Mesenchymal stem cell (in vitro differentiated cells and primary cell): ENCODE data around the gene CREB1.

Experiments
- DNase-seq: peaks from one replicate; pipeline ENCODE4 v3.0.0-alpha.2; 2013
- H2AFZ ChIP-seq: one replicate; pipeline ENCODE4 v1.6.1; 2013; ENCODE audit warnings: low read depth, mild to moderate bottlenecking, control low read depth, inconsistent platforms, low read length, moderate library complexity
- H2AK5ac ChIP-seq: 2 replicates; pipeline ENCODE4 v1.6.1; 2013; ENCODE audit warnings: low read length, moderate library complexity, mild to moderate bottlenecking, inconsistent platforms; ENCODE audit not compliant: severe bottlenecking
- H2BK120ac ChIP-seq: one replicate; pipeline ENCODE4 v1.6.1; 2013; ENCODE audit warnings: low read depth, mild to moderate bottlenecking, inconsistent platforms, low read length, moderate library complexity
- H2BK12ac ChIP-seq, 2 experiments: one replicate each; pipeline ENCODE4 v1.6.1; 2013; ENCODE audit warnings: inconsistent platforms in 2 of 2, low read length in 2 of 2, mild to moderate bottlenecking in 2 of 2, moderate library complexity in 2 of 2, control low read depth in 1 of 2
- H2BK15ac ChIP-seq: one replicate; pipeline ENCODE4 v1.6.1; 2013; ENCODE audit warnings: mild to moderate bottlenecking, low read depth, inconsistent platforms; ENCODE audit not compliant: poor library complexity, severe bottlenecking
- H2BK5ac ChIP-seq: 2 replicates; pipeline ENCODE4 v1.6.1; 2013; ENCODE audit warnings: low read depth, mild to moderate bottlenecking, low read length, control low read depth, inconsistent platforms; ENCODE audit not compliant: poor library complexity, severe bottlenecking
- H3K14ac ChIP-seq, 2 experiments: one replicate each; pipeline ENCODE4 v1.6.1; 2013; ENCODE audit warnings: inconsistent platforms in 2 of 2, low read length in 2 of 2, control low read depth in 1 of 2, mild to moderate bottlenecking in 1 of 2, moderate library complexity in 1 of 2
- H3K18ac ChIP-seq, 2 experiments: one replicate each; pipeline ENCODE4 v1.6.1; 2013; ENCODE audit warnings: inconsistent platforms in 2 of 2, low read length in 2 of 2, control low read depth in 1 of 2, low read depth in 1 of 2, mild to moderate bottlenecking in 1 of 2
- H3K23ac ChIP-seq, 2 experiments: one replicate each; pipeline ENCODE4 v1.6.1; 2013; ENCODE audit warnings: inconsistent platforms in 2 of 2, low read length in 2 of 2, mild to moderate bottlenecking in 2 of 2, moderate library complexity in 2 of 2, control low read depth in 1 of 2
- H3K27ac ChIP-seq: 2 replicates; pipeline ENCODE4 v1.5.1; 2013; ENCODE audit warnings: mild to moderate bottlenecking, moderate library complexity, low read length, control low read depth, inconsistent platforms; ENCODE audit not compliant: poor library complexity, severe bottlenecking
- H3K27me3 ChIP-seq, 2 experiments: 2 replicates each; pipeline versions ENCODE4 v1.6.1 to v1.7.0; 2013; ENCODE audit warnings: low read length in 2 of 2, mild to moderate bottlenecking in 2 of 2, moderate library complexity in 2 of 2, control low read depth in 1 of 2, inconsistent platforms in 1 of 2; ENCODE audit not compliant: control insufficient read depth in 1 of 2, insufficient read depth in 1 of 2
- H3K36me3 ChIP-seq, 2 experiments: 2 replicates each; pipeline versions ENCODE4 v1.6.1 to v1.7.0; 2013; ENCODE audit warnings: low read length in 2 of 2, control low read depth in 1 of 2, inconsistent platforms in 1 of 2, low read depth in 1 of 2, mild to moderate bottlenecking in 1 of 2; ENCODE audit not compliant: insufficient read depth in 2 of 2, control insufficient read depth in 1 of 2
- H3K4ac ChIP-seq, 2 experiments: one replicate each; pipeline ENCODE4 v1.6.1; 2013; ENCODE audit warnings: inconsistent platforms in 2 of 2, low read length in 2 of 2, mild to moderate bottlenecking in 2 of 2, moderate library complexity in 2 of 2, control low read depth in 1 of 2, low read depth in 1 of 2
- H3K4me1 ChIP-seq: 2 replicates; pipeline ENCODE4 v1.6.1; 2013; ENCODE audit warnings: low read depth, low read length, control low read depth; ENCODE audit not compliant: control insufficient read depth, insufficient read depth
- H3K4me2 ChIP-seq: 2 replicates; pipeline ENCODE4 v1.6.1; 2013; ENCODE audit warnings: low read length, mild to moderate bottlenecking, inconsistent platforms; ENCODE audit not compliant: poor library complexity, severe bottlenecking
- H3K4me3 ChIP-seq, 2 experiments: 2 replicates each; pipeline versions ENCODE4 v1.5.1 to v1.7.0; 2013; ENCODE audit warnings: low read length in 2 of 2, mild to moderate bottlenecking in 2 of 2, control low read depth in 1 of 2, low read depth in 1 of 2; ENCODE audit not compliant: insufficient read depth in 1 of 2
- H3K79me1 ChIP-seq: replicated peaks from 2 replicates; pipeline ENCODE4 v1.6.1; 2013; ENCODE audit warnings: mild to moderate bottlenecking, control low read depth, low read length, inconsistent platforms; ENCODE audit not compliant: poor library complexity, severe bottlenecking
- H3K9ac ChIP-seq: 2 replicates; pipeline ENCODE4 v1.7.0; 2013; ENCODE audit warnings: mild to moderate bottlenecking, low read length, moderate library complexity
- H3K9me3 ChIP-seq: 2 replicates; pipeline ENCODE4 v1.7.0; 2013; ENCODE audit warnings: mild to moderate bottlenecking, low read length; ENCODE audit not compliant: control insufficient read depth
- H4K8ac ChIP-seq: one replicate; pipeline ENCODE4 v1.6.1; 2013; ENCODE audit warnings: inconsistent platforms, mild to moderate bottlenecking, low read length, moderate library complexity
- H4K91ac ChIP-seq: one replicate; pipeline ENCODE4 v1.6.1; 2013; ENCODE audit warnings: mild to moderate bottlenecking, low read length, inconsistent platforms
- WGBS: methylation state at CpG from one replicate; pipeline ENCODE4 v1.1.7; 2013; ENCODE audit warnings: mixed read lengths; 5-methylcytosine and 5-hydroxymethylcytosine counted together

The CREB1 gene

DNA sequence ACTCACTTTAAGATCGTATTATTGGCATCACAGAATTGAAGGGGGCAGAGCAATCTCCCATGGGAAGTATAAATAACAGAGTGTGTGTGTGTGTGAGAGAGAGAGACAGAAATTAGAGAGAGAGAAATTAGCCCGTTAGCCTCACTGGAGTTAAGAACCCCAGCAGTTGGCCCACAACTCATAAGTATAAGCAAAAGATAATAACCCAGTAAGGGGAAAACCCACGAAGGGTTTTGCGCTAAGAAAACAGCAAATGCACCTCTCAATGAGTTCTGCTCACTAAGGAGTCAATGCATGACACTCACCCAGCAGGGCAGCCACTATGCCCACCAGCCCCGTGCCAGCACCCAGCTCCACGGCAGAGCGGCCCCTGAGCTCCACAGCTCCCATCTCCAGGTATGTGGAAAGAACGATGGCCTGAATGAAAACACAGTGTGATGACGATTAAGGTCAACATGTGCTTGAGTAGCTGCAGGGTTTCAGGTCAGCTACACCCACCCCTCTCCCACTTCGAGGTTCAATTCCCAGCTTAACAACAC is 91.8 kb downstream of the CREB1 start:
- Histone ChIP-seq H3K4me3 (no peak overlapping the region), H3K36me3 (peaks cover 9 to 24% of the 10 kb centered on the region in 2 experiments), H2AFZ (no peak overlapping the region), H3K18ac (no peak overlapping the region), H3K4me1 (peaks cover 15% of the 10 kb centered on the region), H2BK12ac (no peak overlapping the region), H3K4me2 (no peak overlapping the region), H2BK15ac (no peak overlapping the region), H4K8ac (peak overlapping the region; percentile 82), H3K27me3 (no peaks in the 10 kb centered on the region), H3K9ac (no peak overlapping the region), H3K9me3 (no peaks in the 10 kb centered on the region), H2AK5ac (peak overlapping the region; percentile 39), H3K27ac (no peak overlapping the region), H2BK120ac (no peak overlapping the region), H3K79me1 (peaks cover 19% of the 10 kb centered on the region), H3K4ac (no peak overlapping the region), H3K23ac (no peak overlapping the region), H4K91ac (peak overlapping the region; percentile 18), H3K14ac (no peak overlapping the region), H2BK5ac (no peak overlapping the region)
- WGBS: over 99% methylated on average over 9 of the region's 10 CpGs
- no peak for DNase-seq

DNA sequence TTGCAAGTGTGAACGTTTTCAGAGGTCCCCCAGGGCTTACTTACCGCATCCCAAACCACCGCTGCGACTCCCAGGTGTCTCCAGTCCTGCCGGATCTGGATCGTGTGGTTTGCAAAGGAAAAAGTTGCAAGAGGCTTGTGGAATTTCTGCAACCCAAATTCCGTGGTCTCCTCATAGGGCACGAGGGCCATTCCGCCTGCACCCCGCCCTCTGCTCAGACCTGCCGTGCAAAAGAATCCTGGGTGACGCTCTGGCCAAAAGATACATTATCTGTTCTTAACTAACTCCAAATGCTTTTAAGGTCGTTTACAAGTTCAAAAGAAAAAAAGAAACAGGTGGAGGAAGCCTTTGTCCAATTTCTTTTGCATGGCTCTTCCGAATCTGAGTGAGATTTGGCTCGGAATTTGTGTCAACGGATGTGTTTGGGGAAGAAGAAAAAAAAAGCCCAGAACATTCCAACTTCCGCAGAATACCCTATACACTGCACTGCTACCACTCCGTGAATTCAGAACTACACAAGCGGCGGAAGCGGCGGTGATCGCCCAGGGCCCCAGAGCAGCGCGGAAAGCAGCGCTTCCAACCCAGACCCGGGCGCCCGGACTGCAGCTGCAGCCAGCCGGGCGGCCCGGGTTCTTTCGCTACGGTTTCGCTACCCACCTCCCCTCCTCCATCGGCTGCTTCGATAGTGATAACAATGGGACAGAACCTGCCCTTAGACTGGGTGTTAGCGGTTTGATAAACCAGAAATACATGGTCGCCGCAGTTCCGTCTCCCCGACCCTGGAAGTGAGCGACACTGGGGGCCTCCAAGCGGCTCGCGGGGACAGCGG is 94.6 kb downstream of the CREB1 start:
- Histone ChIP-seq H3K9me3 (no peaks in the 10 kb centered on the region), H2BK120ac (peak overlapping the region; percentile 90)

DNA sequence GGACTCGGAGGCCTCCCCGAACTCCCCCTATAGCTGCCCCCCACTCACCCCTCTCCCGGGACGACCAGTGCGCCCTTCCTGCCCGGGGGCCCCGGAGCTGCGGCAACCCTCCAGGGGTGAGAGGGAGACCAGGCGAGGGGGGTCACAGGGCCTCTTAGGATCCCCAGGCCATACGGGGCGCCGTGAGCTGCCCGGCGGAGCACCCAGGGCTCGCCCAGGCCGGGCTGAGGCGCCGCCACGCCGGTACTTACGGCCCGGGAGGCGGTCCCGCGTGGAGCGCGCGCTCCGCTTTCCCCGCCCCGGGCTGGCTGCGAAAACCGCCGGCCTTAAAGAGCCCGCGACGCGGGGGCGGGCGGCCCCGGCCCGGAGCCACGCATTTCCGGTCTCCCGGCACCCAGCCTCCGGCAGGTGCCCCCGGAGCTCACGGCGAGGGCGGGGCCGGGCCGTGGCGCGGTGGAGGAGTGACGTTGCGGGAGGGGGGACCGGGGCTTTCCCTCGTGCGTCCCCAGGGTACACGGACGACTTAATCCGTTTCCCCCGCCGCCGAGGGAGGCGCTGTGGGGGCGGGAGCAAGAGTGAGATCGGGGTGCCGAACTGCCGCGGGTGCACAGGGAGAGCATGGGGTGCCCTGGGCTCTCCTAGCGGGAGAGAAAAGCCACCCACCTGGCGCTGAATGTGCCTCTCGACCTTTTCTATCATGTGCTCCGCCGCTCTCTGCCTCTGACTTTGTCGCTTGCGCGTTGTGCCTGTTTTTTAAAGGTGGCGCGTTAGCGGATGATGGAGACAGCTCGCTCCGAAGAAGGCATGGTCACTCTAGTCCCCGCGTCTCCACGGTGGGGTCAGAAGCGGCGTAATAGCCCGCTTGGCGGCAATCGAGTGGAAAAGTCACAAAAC is 95.5 kb downstream of the CREB1 start, which contains the start of gene METTL21A:
Gene METTL21A, minus strand, starts transcription at position 381 of the 894 bp plus-strand sequence. CDS start 1,019 bp downstream, outside the sequence.
- under 1% methylated on average over 78 of the region's 92 CpGs for WGBS
- Histone ChIP-seq H3K23ac (peak within 1 kb of the TSS in 1 of 2 experiments; percentile 70), H2AK5ac (no peak within 1 kb of the TSS), H2BK15ac (peak within 1 kb of the TSS; percentile 99), H2AFZ (peak within 1 kb of the TSS; percentile 98), H3K4me1 (peaks cover 8% of the 10 kb centered on the region), H3K27me3 (no peaks in the 10 kb centered on the region), H2BK12ac (peak within 1 kb of the TSS; percentile 51 to 79), H3K79me1 (peaks cover 15% of the 10 kb centered on the region), H3K4ac (peak within 1 kb of the TSS; percentile 89 to 92), H3K9me3 (no peaks in the 10 kb centered on the region), H3K27ac (peak within 1 kb of the TSS; percentile 93), H4K91ac (peak within 1 kb of the TSS; percentile 84), H2BK5ac (peak within 1 kb of the TSS; percentile 87), H2BK120ac (peak within 1 kb of the TSS; percentile 90), H3K18ac (peak within 1 kb of the TSS; percentile 94 to 95), H3K14ac (peak within 1 kb of the TSS in 1 of 2 experiments; percentile 91), H4K8ac (peak within 1 kb of the TSS; percentile 91), H3K4me2 (peak within 1 kb of the TSS; percentile 86), H3K9ac (peak within 1 kb of the TSS; percentile 89), H3K36me3 (peaks cover 9 to 15% of the 10 kb centered on the region in 2 experiments), H3K4me3 (peak within 1 kb of the TSS; percentile 83 to 99)
- peak; percentile 87 for DNase-seq

More for the DNA sequence above, 94.6 kb downstream of the CREB1 start:
- peak overlapping the region; percentile 86 for H2AFZ ChIP-seq
- H3K27me3 ChIP-seq: no peaks in the 10 kb centered on the region
- H4K8ac ChIP-seq: peak overlapping the region; percentile 91
- peak overlapping the region; percentile 94 to 95 for H3K18ac ChIP-seq
- peak overlapping the region; percentile 64 for H4K91ac ChIP-seq
- peak overlapping the region; percentile 93 for H3K27ac ChIP-seq
- peak overlapping the region in 1 of 2 experiments; percentile 18 for H2BK12ac ChIP-seq
- H3K4me2 ChIP-seq: peak overlapping the region; percentile 86
- peak overlapping the region; percentile 83 to 99 for H3K4me3 ChIP-seq
- DNase-seq: peak; percentile 81
- H3K36me3 ChIP-seq: peaks cover 9 to 20% of the 10 kb centered on the region in 2 experiments
- WGBS: 4% methylated on average over 38 of the region's 47 CpGs
- H2BK15ac ChIP-seq: peak overlapping the region; percentile 99
- no peak overlapping the region for H2AK5ac ChIP-seq
- H3K4ac ChIP-seq: peak overlapping the region; percentile 35 to 92
- peak overlapping the region in 1 of 2 experiments; percentile 91 for H3K14ac ChIP-seq
- peaks cover 8% of the 10 kb centered on the region for H3K4me1 ChIP-seq
- H3K23ac ChIP-seq: no peak overlapping the region
- H2BK5ac ChIP-seq: peak overlapping the region; percentile 87
- H3K9ac ChIP-seq: peak overlapping the region; percentile 89
- H3K79me1 ChIP-seq: peaks cover 19% of the 10 kb centered on the region
